ENCODE data around the gene SFRP5.

DNA sequence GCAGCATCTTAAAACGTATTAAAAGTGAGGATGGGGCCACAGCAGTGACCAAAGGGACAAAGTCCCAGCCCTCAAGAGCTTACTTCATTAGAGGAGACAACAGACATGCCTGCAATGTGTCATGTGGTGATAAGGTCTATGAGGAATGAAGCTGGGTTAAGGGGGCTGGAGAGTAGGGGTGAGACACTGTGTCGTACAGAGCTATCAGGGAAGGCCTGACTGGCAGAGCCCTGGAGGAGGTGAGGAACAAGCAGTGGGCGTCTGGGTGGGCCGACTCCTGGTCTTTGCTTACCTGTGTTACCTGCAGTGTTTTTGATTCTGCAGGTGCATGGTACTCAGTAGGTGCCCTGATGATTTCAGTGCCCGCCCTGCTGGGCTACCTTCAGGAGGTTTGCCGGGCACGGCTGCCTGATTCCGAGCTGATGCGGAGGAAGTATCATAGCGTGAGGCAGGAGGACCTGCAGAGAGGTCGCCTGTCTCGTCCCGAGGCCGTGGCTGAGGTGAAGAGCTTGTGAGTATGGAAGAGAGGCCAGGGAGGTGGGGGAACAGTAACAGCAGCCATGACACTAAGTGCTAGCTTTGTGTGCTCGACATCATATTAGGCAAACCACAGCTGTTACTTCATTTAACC, 27.3 kb downstream of the SFRP5 start:
- TF ChIP-seq, protein P1, sequence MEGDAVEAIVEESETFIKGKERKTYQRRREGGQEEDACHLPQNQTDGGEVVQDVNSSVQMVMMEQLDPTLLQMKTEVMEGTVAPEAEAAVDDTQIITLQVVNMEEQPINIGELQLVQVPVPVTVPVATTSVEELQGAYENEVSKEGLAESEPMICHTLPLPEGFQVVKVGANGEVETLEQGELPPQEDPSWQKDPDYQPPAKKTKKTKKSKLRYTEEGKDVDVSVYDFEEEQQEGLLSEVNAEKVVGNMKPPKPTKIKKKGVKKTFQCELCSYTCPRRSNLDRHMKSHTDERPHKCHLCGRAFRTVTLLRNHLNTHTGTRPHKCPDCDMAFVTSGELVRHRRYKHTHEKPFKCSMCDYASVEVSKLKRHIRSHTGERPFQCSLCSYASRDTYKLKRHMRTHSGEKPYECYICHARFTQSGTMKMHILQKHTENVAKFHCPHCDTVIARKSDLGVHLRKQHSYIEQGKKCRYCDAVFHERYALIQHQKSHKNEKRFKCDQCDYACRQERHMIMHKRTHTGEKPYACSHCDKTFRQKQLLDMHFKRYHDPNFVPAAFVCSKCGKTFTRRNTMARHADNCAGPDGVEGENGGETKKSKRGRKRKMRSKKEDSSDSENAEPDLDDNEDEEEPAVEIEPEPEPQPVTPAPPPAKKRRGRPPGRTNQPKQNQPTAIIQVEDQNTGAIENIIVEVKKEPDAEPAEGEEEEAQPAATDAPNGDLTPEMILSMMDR (IDR thresholded peaks at IDR 0.05): no peak
- no peak for TF ChIP-seq POLR2AphosphoS5 (IDR thresholded peaks at IDR 0.05)

Measured in sigmoid colon (tissue), 4 donors.